BLaER1 (cell line): ENCODE results near the gene AKR1C8.

Source experiments
- H3K27ac ChIP-seq: shearing (Covaris generic); formaldehyde crosslinking; 2 replicates; pipeline ENCODE4 v1.8.1; 2022
- H3K27me3 ChIP-seq: shearing (Covaris generic); formaldehyde crosslinking; 2 replicates; pipeline ENCODE4 v1.8.1; 2022
- H3K36me3 ChIP-seq: shearing (Covaris generic); formaldehyde crosslinking; 2 replicates; pipeline ENCODE4 v1.8.1; 2022
- H3K4me1 ChIP-seq: shearing (Covaris generic); formaldehyde crosslinking; 2 replicates; pipeline ENCODE4 v1.8.1; 2022
- H3K4me2 ChIP-seq: shearing (Covaris generic); formaldehyde crosslinking; 2 replicates; pipeline ENCODE4 v1.8.1; 2022
- H3K4me3 ChIP-seq: shearing (Covaris generic); formaldehyde crosslinking; 2 replicates; pipeline ENCODE4 v1.8.1; 2022
- H3K9ac ChIP-seq: shearing (Covaris generic); formaldehyde crosslinking; 2 replicates; pipeline ENCODE4 v1.8.1; 2022
- H3K9me3 ChIP-seq: shearing (Covaris generic); formaldehyde crosslinking; 2 replicates; pipeline ENCODE4 v1.8.1; 2022
- H4K20me1 ChIP-seq: shearing (Covaris generic); formaldehyde crosslinking; 2 replicates; pipeline ENCODE4 v1.8.1; 2022
- Cebpa-rat ChIP-seq: shearing (Covaris generic); IDR thresholded peaks from 2 replicates; pipeline ENCODE4 v1.8.1; 2022

AKR1C8 gene

GRCh38 chr10:5168897-5169420 is 16.0 kb downstream of the AKR1C8 start:
- no peak overlapping the region for H3K9ac ChIP-seq
- H3K27ac ChIP-seq: no peak overlapping the region
- H3K4me1 ChIP-seq: no peaks in the 10 kb centered on the region
- H3K9me3 ChIP-seq: peaks cover 41% of the 10 kb centered on the region
- TF ChIP-seq Cebpa-rat: no peak
- H3K36me3 ChIP-seq: no peaks in the 10 kb centered on the region
- no peaks in the 10 kb centered on the region for H4K20me1 ChIP-seq
- no peak overlapping the region for H3K4me2 ChIP-seq
- no peak overlapping the region for H3K4me3 ChIP-seq
- no peaks in the 10 kb centered on the region for H3K27me3 ChIP-seq

DNA sequence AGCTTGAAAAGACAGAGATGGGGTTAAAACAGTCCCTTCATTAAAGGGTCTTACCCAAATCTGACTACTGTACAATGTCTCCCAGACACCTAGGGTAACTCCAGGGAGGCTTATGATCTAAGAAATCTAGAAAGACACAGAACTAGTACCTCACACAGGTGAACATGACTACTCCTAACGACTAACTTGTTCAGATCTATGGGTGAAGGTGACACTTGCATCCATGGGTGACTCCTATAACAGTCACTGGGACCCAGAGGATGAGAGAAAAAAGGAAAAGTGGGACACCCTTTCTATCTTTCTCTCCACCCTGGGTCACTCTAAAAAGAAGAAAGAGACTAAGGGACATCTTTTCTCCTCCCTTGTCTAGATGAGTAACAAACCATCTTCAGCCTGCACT is 19.2 kb downstream of the AKR1C8 start:
- no peak overlapping the region for H3K27ac ChIP-seq
- TF ChIP-seq Cebpa-rat: no peak
- no peak overlapping the region for H3K4me2 ChIP-seq
- H3K4me3 ChIP-seq: no peak overlapping the region
- H3K27me3 ChIP-seq: no peaks in the 10 kb centered on the region
- H3K9ac ChIP-seq: no peak overlapping the region
- H3K4me1 ChIP-seq: no peaks in the 10 kb centered on the region
- peaks cover 70% of the 10 kb centered on the region for H3K9me3 ChIP-seq
- H3K36me3 ChIP-seq: no peaks in the 10 kb centered on the region
- no peaks in the 10 kb centered on the region for H4K20me1 ChIP-seq

DNA sequence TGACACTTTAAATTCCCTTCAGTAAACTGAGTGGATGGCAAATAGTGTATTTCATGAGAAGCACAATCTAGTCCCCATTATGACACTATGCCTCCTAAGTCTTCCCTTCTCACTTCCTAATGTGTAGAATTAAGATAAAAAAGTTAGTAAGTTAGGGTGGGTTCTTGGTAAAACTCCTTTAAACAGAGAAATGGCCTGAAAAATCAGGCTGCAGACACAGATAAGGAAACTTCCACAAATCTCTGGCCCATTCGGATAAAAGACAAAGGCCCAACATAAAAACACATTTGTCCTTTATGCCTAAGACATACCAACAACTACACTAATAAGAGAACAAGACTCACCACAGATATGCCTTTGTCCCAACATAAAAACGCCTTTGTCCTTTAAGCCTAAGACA is 21.5 kb downstream of the AKR1C8 start:
- Histone ChIP-seq H3K27me3 (no peaks in the 10 kb centered on the region), H3K4me2 (no peak overlapping the region), H3K9ac (no peak overlapping the region), H3K4me3 (no peak overlapping the region), H4K20me1 (no peaks in the 10 kb centered on the region), H3K27ac (no peak overlapping the region), H3K4me1 (no peaks in the 10 kb centered on the region), H3K36me3 (no peaks in the 10 kb centered on the region), H3K9me3 (peaks cover 69% of the 10 kb centered on the region)
- no peak for TF ChIP-seq Cebpa-rat

- no peaks in the 10 kb centered on the region for H4K20me1 ChIP-seq
- no peak overlapping the region for H3K4me3 ChIP-seq
- no peaks in the 10 kb centered on the region for H3K27me3 ChIP-seq
- peaks cover 31% of the 10 kb centered on the region for H3K9me3 ChIP-seq
- no peak overlapping the region for H3K27ac ChIP-seq
- H3K36me3 ChIP-seq: no peaks in the 10 kb centered on the region
- TF ChIP-seq Cebpa-rat: no peak
- H3K4me2 ChIP-seq: no peak overlapping the region
- H3K9ac ChIP-seq: no peak overlapping the region
- no peaks in the 10 kb centered on the region for H3K4me1 ChIP-seq
Measured at GRCh38 chr10:5159126-5159525, 25.8 kb downstream of the AKR1C8 start.

GRCh38 chr10:5157501-5157900 is 27.4 kb downstream of the AKR1C8 start:
- Histone ChIP-seq H3K4me1 (no peaks in the 10 kb centered on the region), H3K4me2 (no peak overlapping the region), H3K4me3 (no peak overlapping the region), H3K27me3 (no peaks in the 10 kb centered on the region), H3K27ac (no peak overlapping the region), H3K9me3 (peaks cover 15% of the 10 kb centered on the region), H4K20me1 (no peaks in the 10 kb centered on the region), H3K9ac (no peak overlapping the region), H3K36me3 (no peaks in the 10 kb centered on the region)
- no peak for TF ChIP-seq Cebpa-rat

GRCh38 chr10:5155951-5156350 is 29.0 kb downstream of the AKR1C8 start:
- H3K27me3 ChIP-seq: no peaks in the 10 kb centered on the region
- no peaks in the 10 kb centered on the region for H3K4me1 ChIP-seq
- H3K27ac ChIP-seq: no peak overlapping the region
- no peak overlapping the region for H3K4me2 ChIP-seq
- H3K36me3 ChIP-seq: no peaks in the 10 kb centered on the region
- H3K4me3 ChIP-seq: no peak overlapping the region
- TF ChIP-seq Cebpa-rat: no peak
- no peak overlapping the region for H3K9ac ChIP-seq
- peaks cover 2% of the 10 kb centered on the region; the same call in 1 of the 2 replicates for H3K9me3 ChIP-seq
- no peaks in the 10 kb centered on the region for H4K20me1 ChIP-seq

GRCh38 chr10:5151076-5151475 is 33.9 kb downstream of the AKR1C8 start:
- H3K9me3 ChIP-seq: peaks cover 10% of the 10 kb centered on the region
- no peak overlapping the region for H3K4me3 ChIP-seq
- H3K4me1 ChIP-seq: no peaks in the 10 kb centered on the region
- no peaks in the 10 kb centered on the region for H3K27me3 ChIP-seq
- no peak overlapping the region for H3K4me2 ChIP-seq
- no peaks in the 10 kb centered on the region for H3K36me3 ChIP-seq
- H3K27ac ChIP-seq: no peak overlapping the region
- no peaks in the 10 kb centered on the region for H4K20me1 ChIP-seq
- TF ChIP-seq Cebpa-rat: no peak
- no peak overlapping the region for H3K9ac ChIP-seq

GRCh38 chr10:5148678-5149032 is 36.3 kb downstream of the AKR1C8 start:
- Histone ChIP-seq H3K4me3 (no peak overlapping the region), H3K4me2 (no peak overlapping the region), H3K27me3 (no peaks in the 10 kb centered on the region), H3K36me3 (no peaks in the 10 kb centered on the region), H3K9ac (no peak overlapping the region), H3K27ac (no peak overlapping the region), H3K4me1 (no peaks in the 10 kb centered on the region), H3K9me3 (peaks cover 10% of the 10 kb centered on the region), H4K20me1 (no peaks in the 10 kb centered on the region)
- no peak for TF ChIP-seq Cebpa-rat

GRCh38 chr10:5147981-5148677 is 36.8 kb downstream of the AKR1C8 start:
- no peak overlapping the region for H3K4me2 ChIP-seq
- no peak overlapping the region for H3K27ac ChIP-seq
- no peak for TF ChIP-seq Cebpa-rat
- H3K9ac ChIP-seq: no peak overlapping the region
- no peaks in the 10 kb centered on the region for H3K36me3 ChIP-seq
- no peaks in the 10 kb centered on the region for H4K20me1 ChIP-seq
- peaks cover 10% of the 10 kb centered on the region for H3K9me3 ChIP-seq
- no peak overlapping the region for H3K4me3 ChIP-seq
- H3K27me3 ChIP-seq: no peaks in the 10 kb centered on the region
- H3K4me1 ChIP-seq: no peaks in the 10 kb centered on the region

DNA sequence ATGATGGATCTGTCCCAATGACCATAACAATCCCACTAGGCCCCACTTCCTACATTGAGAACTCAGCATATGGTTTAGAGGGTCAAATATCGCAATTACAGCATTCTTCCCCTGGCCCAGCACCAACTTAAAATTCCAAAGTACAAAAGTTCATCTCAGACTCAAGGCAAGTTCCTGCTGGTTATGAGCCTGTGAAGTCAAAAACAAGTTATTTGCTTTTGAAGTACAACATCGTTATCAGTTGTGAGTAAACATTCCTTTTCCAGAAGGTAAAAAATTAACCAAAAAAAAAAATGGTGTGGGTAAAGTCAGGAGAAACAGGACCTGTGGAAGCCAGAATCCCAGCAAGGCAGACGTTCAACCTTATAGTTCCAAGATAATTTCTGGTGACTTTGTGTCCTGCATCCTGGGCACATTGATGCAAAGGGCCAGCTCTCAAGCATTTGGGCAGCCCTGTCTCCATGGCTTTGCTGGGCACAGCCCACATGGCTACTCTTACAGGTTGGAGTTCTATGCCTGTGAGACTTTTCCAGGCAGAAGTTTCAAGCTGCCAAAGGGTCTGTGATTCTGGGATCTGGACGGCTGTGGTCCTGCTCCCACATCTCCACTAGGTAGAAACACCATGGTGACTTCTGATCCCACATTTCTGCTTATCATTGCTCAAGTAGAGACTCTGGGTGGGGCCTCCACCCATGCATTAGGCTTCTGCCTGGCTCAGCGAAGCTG is 37.5 kb downstream of the AKR1C8 start:
- TF ChIP-seq Cebpa-rat: no peak
- H3K27ac ChIP-seq: no peak overlapping the region
- H3K9me3 ChIP-seq: peaks cover 10% of the 10 kb centered on the region
- no peaks in the 10 kb centered on the region for H4K20me1 ChIP-seq
- H3K4me3 ChIP-seq: no peak overlapping the region
- H3K36me3 ChIP-seq: no peaks in the 10 kb centered on the region
- H3K9ac ChIP-seq: no peak overlapping the region
- no peak overlapping the region for H3K4me2 ChIP-seq
- H3K27me3 ChIP-seq: no peaks in the 10 kb centered on the region
- no peaks in the 10 kb centered on the region for H3K4me1 ChIP-seq
